HepG2 (cell line): ENCODE measurements around the gene CXCR4.

Source experiments
- CREB1 ChIP-seq, 2 experiments: fragments of 450-650 bp in 1 of 2; IDR thresholded peaks; 2 replicates each; pipeline ENCODE4 v1.6.1; 2016 to 2017; ENCODE audit warnings: control low read depth in 1 of 2, mild to moderate bottlenecking in 1 of 2, missing compliant biosample characterization in 1 of 2, missing genetic modification characterization in 1 of 2
- GTF2F1 ChIP-seq: fragments of 150-350 bp; IDR thresholded peaks from 2 replicates; pipeline ENCODE4 v1.6.1; 2014; ENCODE audit warnings: low read length
- KAT2B ChIP-seq: fragments of 150-350 bp; IDR thresholded peaks from 2 replicates; pipeline ENCODE4 v1.6.1; 2014; ENCODE audit warnings: low read depth, low read length, borderline replicate concordance
- KDM4B ChIP-seq: sonication (generic); formaldehyde crosslinking; IDR thresholded peaks from 2 replicates; pipeline ENCODE4 v1.4.0; 2020; ENCODE audit warnings: missing genetic modification reagents
- ZNF282 ChIP-seq: fragments of 450-650 bp; IDR thresholded peaks from 2 replicates; pipeline ENCODE4 v1.6.1; 2018; ENCODE audit not compliant: partially characterized antibody
- ZNF557 ChIP-seq: sonication (generic); formaldehyde crosslinking; IDR thresholded peaks from 2 replicates; pipeline ENCODE4 v1.4.0; 2020; ENCODE audit warnings: missing genetic modification reagents
- ZNF615 ChIP-seq: sonication (generic); formaldehyde crosslinking; IDR thresholded peaks from 2 replicates; pipeline ENCODE4 v1.5.0; 2020; ENCODE audit warnings: mild to moderate bottlenecking, missing genetic modification reagents, borderline replicate concordance
- TF ChIP-seq, protein P1 (sequence below): sonication (generic); formaldehyde crosslinking; conservative IDR thresholded peaks from 2 replicates; pipeline ENCODE4 v1.4.0; 2020; ENCODE audit warnings: missing genetic modification reagents
- TF ChIP-seq, protein P2 (sequence below): sonication (generic); formaldehyde crosslinking; IDR thresholded peaks from 2 replicates; pipeline ENCODE4 v1.9.0; 2021; ENCODE audit warnings: missing genetic modification reagents, borderline replicate concordance
- TF ChIP-seq, protein P3 (sequence below): sonication (generic); formaldehyde crosslinking; conservative IDR thresholded peaks from 2 replicates; pipeline ENCODE4 v1.4.0; 2020; ENCODE audit warnings: mild to moderate bottlenecking, missing genetic modification reagents, moderate library complexity
- TF ChIP-seq, protein P4 (sequence below), 2 experiments: fragments of 450-650 bp in 1 of 2; sonication (generic) in 1 of 2; formaldehyde crosslinking; IDR thresholded peaks; 2 replicates each; pipeline versions ENCODE4 v1.5.0 to v1.8.0; 2020 to 2022; ENCODE audit warnings: mild to moderate bottlenecking in 1 of 2, missing genetic modification reagents in 1 of 2
- TF ChIP-seq, protein P5 (sequence below): sonication (generic); formaldehyde crosslinking; IDR thresholded peaks from 2 replicates; pipeline ENCODE4 v1.5.0; 2020; ENCODE audit warnings: mild to moderate bottlenecking, missing genetic modification reagents, moderate library complexity
- TF ChIP-seq, protein P6 (sequence below): sonication (generic); formaldehyde crosslinking; conservative IDR thresholded peaks from 2 replicates; pipeline ENCODE4 v1.4.0; 2020; ENCODE audit warnings: missing genetic modification reagents

DNA sequence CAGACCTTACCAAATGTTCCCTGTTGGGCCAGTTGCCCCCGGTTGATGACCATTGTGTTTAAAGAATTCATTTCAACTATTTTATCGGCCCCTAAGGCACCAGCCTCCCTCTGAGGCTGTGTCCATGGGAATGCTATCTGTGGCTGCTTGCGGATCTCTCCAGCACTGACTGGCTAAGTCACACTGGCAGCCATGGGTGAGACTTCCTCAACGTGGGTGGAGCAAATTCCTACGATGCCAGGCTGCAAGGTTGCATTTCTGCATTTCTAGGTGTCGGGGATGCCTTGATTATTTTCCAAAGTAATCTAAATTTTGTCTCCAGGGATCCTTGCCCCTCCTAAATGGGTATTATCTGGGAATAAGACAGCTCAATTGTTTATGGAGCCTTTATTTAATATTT lies 6.2 kb downstream of the CXCR4 start:
- TF ChIP-seq KAT2B (no peak), CREB1 (IDR thresholded peaks at IDR 0.05) (no peak), CREB1 (CRISPR knock-in tag; IDR thresholded peaks at IDR 0.05) (no peak), ZNF615 (no peak), ZNF557 (CRISPR knock-in tag) (no peak), KDM4B (no peak), GTF2F1 (no peak), ZNF282 (no peak)
- TF ChIP-seq, protein P1, sequence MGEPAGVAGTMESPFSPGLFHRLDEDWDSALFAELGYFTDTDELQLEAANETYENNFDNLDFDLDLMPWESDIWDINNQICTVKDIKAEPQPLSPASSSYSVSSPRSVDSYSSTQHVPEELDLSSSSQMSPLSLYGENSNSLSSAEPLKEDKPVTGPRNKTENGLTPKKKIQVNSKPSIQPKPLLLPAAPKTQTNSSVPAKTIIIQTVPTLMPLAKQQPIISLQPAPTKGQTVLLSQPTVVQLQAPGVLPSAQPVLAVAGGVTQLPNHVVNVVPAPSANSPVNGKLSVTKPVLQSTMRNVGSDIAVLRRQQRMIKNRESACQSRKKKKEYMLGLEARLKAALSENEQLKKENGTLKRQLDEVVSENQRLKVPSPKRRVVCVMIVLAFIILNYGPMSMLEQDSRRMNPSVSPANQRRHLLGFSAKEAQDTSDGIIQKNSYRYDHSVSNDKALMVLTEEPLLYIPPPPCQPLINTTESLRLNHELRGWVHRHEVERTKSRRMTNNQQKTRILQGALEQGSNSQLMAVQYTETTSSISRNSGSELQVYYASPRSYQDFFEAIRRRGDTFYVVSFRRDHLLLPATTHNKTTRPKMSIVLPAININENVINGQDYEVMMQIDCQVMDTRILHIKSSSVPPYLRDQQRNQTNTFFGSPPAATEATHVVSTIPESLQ (CRISPR knock-in tag): no peak
- TF ChIP-seq, protein P2, sequence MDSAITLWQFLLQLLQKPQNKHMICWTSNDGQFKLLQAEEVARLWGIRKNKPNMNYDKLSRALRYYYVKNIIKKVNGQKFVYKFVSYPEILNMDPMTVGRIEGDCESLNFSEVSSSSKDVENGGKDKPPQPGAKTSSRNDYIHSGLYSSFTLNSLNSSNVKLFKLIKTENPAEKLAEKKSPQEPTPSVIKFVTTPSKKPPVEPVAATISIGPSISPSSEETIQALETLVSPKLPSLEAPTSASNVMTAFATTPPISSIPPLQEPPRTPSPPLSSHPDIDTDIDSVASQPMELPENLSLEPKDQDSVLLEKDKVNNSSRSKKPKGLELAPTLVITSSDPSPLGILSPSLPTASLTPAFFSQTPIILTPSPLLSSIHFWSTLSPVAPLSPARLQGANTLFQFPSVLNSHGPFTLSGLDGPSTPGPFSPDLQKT (CRISPR knock-in tag): no peak
- TF ChIP-seq, protein P3, sequence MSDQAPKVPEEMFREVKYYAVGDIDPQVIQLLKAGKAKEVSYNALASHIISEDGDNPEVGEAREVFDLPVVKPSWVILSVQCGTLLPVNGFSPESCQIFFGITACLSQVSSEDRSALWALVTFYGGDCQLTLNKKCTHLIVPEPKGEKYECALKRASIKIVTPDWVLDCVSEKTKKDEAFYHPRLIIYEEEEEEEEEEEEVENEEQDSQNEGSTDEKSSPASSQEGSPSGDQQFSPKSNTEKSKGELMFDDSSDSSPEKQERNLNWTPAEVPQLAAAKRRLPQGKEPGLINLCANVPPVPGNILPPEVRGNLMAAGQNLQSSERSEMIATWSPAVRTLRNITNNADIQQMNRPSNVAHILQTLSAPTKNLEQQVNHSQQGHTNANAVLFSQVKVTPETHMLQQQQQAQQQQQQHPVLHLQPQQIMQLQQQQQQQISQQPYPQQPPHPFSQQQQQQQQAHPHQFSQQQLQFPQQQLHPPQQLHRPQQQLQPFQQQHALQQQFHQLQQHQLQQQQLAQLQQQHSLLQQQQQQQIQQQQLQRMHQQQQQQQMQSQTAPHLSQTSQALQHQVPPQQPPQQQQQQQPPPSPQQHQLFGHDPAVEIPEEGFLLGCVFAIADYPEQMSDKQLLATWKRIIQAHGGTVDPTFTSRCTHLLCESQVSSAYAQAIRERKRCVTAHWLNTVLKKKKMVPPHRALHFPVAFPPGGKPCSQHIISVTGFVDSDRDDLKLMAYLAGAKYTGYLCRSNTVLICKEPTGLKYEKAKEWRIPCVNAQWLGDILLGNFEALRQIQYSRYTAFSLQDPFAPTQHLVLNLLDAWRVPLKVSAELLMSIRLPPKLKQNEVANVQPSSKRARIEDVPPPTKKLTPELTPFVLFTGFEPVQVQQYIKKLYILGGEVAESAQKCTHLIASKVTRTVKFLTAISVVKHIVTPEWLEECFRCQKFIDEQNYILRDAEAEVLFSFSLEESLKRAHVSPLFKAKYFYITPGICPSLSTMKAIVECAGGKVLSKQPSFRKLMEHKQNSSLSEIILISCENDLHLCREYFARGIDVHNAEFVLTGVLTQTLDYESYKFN (CRISPR knock-in tag): no peak
- TF ChIP-seq, protein P4, sequence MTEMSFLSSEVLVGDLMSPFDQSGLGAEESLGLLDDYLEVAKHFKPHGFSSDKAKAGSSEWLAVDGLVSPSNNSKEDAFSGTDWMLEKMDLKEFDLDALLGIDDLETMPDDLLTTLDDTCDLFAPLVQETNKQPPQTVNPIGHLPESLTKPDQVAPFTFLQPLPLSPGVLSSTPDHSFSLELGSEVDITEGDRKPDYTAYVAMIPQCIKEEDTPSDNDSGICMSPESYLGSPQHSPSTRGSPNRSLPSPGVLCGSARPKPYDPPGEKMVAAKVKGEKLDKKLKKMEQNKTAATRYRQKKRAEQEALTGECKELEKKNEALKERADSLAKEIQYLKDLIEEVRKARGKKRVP (CRISPR knock-in tag; IDR thresholded peaks at IDR 0.05): no peak
- TF ChIP-seq, protein P5, sequence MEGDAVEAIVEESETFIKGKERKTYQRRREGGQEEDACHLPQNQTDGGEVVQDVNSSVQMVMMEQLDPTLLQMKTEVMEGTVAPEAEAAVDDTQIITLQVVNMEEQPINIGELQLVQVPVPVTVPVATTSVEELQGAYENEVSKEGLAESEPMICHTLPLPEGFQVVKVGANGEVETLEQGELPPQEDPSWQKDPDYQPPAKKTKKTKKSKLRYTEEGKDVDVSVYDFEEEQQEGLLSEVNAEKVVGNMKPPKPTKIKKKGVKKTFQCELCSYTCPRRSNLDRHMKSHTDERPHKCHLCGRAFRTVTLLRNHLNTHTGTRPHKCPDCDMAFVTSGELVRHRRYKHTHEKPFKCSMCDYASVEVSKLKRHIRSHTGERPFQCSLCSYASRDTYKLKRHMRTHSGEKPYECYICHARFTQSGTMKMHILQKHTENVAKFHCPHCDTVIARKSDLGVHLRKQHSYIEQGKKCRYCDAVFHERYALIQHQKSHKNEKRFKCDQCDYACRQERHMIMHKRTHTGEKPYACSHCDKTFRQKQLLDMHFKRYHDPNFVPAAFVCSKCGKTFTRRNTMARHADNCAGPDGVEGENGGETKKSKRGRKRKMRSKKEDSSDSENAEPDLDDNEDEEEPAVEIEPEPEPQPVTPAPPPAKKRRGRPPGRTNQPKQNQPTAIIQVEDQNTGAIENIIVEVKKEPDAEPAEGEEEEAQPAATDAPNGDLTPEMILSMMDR (CRISPR knock-in tag): no peak
- TF ChIP-seq, protein P6, sequence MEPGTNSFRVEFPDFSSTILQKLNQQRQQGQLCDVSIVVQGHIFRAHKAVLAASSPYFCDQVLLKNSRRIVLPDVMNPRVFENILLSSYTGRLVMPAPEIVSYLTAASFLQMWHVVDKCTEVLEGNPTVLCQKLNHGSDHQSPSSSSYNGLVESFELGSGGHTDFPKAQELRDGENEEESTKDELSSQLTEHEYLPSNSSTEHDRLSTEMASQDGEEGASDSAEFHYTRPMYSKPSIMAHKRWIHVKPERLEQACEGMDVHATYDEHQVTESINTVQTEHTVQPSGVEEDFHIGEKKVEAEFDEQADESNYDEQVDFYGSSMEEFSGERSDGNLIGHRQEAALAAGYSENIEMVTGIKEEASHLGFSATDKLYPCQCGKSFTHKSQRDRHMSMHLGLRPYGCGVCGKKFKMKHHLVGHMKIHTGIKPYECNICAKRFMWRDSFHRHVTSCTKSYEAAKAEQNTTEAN: no peak
